GM18520 (cell line): Measurements from ENCODE around the gene ALDH1A3.

Experiments
- ATAC-seq: cut with Tn5 transposase; IDR thresholded peaks from one replicate; pipeline ENCODE4 v1.9.1; 2021; ENCODE audit not compliant: unreplicated experiment

ALDH1A3 gene

DNA sequence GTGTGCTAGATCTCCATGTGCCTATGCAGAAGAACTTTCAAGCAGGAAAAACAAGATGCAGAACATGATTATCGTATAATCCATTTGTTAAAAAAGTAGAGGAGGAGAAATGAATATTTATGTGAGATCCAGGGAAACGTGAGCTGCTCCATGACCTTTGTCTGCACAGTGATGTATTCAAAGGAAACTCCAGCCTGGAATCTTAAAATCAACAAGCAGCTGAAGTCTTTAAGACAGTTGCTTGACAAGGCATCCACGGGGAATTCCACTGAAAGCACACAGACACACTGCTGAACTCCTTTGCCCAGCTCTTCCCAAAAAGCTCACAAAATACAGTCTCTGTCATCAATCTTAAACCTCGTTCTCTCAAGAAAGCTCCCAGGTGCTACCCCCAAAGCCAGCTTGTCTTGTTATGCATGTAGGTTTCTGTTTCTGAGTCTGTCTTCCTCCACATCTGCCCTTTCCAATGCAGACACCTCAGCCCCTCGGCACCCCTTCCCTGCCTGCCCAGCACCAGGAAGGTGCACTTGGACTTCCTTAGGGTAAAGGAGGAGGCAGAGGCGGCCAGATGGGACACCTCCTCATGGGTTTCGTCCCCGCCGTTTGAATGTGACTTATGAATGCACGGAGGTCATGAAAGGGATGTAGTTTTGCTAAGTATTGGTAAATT lies 68.3 kb downstream of the ALDH1A3 start:
- peak; percentile 32 for ATAC-seq

DNA sequence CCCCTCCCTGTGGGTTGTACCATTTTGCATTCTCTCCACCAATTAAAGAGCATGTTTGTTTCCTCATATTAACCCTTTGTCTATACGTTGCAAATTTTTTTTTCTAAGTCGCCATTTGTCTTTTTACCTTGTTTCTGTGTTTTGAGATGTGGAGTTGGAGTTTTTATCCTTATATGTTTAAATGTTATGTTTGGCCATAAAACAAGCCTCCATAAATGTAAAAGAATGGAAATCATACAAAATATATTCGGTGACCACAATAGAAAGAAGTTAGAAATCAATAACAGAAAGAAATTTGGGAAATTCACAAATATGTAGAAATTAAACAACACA lies 68.8 kb downstream of the ALDH1A3 start:
- peak; percentile 40 for ATAC-seq

DNA sequence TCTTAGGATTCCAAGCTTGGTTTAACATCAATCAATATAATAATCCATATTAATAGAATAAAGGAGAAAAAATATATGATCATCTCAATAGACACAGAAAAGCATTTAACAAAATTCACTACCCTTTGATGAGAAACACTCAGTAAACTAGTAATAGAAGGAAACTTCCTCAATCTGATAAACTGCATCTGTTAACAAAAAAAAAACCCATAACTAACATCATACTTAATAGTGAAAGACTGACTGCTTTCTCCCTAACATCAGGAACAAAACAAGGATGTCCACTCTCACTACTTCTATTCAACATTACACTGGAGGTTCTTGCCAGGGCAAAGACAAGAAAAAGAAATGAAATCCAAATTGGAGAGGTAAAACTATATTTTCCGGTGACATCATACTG lies 70.1 kb downstream of the ALDH1A3 start:
- no peak for ATAC-seq

DNA sequence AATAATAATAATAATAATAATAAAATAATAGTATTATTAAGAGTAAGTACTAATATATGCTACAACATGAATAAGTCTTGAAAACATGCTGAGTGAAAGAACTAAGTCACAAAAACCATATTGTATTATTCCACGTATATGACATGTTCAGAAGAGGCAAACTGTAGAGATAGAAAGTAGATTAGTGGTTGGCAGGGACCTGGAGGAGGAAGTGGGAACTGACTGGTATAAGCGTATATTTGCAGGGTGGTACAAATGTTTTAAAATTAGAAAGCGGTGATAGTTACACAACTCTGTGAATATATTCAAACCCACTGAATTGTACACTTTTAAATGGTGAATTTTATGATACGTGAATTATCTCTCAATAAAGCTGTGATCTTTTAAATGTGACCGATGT lies 72.3 kb downstream of the ALDH1A3 start:
- ATAC-seq: no peak

DNA sequence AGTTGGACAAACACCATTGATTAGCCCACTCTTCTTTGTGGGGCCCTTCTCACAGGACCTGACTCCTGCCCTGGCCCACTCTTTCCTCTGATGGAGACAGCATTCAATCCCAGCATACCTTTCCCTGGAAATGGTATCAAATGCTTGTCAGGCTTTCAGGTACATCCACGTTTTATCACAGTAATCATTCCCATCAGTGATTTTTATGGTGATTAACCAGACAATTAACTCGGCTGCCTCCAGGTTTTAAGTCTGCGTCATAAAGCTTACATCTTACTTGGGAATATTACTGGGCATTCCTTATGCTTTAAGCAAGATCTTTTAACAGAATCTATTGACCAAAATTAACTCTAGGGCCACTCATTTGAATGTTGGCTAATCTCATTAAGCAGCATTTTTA lies 72.9 kb downstream of the ALDH1A3 start:
- no peak for ATAC-seq

DNA sequence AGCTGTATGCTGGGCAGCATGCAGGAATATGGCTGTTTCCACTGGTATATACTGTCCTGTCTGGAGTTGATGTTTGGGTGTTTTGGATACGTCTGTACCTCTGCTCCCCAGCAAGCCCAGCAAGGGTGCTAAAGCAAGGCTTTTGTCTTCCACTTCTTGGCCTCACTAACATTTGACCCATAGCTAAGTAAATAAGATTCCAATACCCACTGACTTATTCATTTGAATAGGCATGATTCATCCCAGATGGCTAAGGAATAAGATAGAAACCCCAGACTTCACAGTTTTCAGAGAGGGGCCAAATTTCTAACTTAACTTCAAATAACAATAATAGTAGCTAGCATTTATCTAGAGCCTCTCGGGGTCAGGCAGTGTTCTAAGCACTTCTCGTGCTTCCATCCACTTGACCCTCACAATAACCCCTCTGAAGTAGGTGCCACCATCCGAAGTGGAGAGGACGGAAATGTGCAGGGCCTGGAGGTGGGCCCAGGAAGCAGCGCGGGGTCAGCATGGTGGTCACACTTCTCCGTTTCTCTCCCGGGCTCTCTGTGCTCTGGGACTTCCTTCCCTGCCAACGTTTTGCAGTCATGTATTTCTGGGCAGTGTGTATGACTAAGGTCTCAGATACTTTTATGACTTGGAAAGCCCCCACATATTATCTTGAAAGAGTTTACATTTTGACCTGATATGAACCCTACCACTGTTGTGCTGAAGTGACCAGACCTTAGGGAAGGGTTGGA lies 78.9 kb downstream of the ALDH1A3 start:
- ATAC-seq: no peak

DNA sequence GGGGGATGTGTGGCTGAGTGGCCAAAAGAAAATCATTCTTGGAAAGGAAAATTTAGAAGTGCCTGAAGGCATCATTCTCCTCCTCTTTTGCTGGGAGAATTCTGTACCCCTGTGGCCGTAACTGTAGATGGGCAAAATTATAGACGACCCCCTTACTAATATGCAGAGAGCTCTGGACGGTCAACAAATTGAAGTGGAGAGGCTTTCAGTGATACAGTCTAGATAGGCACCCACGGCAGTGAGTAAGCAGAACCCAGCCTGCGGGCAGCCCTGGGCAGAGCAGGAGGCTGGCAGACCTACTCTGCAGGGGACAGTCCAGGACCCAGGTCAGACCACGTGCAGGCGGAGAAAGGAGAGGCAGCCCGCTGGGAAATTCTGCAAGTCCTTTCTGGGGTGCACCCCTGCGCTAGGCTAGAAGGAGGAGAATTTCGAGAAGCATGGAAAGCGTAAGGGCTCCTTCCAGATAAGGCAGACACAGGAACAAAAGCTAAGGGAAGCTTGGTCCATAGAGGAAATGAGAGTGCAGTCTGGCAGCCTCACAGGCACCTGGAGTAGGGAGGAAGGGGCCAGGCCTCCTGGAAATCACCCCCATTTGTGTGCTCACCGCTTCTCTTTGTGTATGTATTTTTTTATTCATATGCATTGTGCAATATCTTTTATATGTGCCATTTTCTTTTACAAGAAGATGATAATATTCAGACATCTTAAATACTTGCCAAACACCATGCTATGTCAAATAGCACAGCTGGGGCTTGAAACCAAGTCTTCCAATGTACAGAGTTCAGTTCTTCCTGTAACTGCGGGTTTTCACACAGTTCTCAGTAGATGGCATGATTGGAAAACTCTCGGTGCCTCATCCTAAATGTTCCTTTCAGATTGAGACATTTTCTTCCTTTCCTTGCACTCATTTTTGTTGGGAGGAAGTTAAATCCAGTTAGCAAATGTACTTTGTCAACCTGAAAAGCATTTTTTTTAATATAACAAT lies 79.7 kb downstream of the ALDH1A3 start:
- no peak for ATAC-seq
